ENCODE measurements around the gene GRB10.

GRB10 gene

GRCh38 chr7:50652400-50653125, 130.1 kb downstream of the GRB10 start:
- DNase-seq: no peak

GRCh38 chr7:50651271-50651989, 131.3 kb downstream of the GRB10 start:
- DNase-seq: no peak

GRCh38 chr7:50650057-50650664, 132.5 kb downstream of the GRB10 start:
- DNase-seq: no peak

- no peak for DNase-seq
These were observed 133.3 kb downstream of the GRB10 start for GRCh38 chr7:50649259-50649885.

- no peak for DNase-seq
These were observed 134.0 kb downstream of the GRB10 start for GRCh38 chr7:50648570-50649169.

GRCh38 chr7:50648076-50648475, 134.6 kb downstream of the GRB10 start:
- no peak for DNase-seq

GRCh38 chr7:50647286-50647980, 135.3 kb downstream of the GRB10 start:
- DNase-seq: no peak

- DNase-seq: no peak
These were observed 136.6 kb downstream of the GRB10 start for GRCh38 chr7:50646069-50646468.

- DNase-seq: no peak
These were observed 137.5 kb downstream of the GRB10 start for GRCh38 chr7:50645186-50645585.

GRCh38 chr7:50644586-50644985, 138.1 kb downstream of the GRB10 start:
- DNase-seq: no peak

GRCh38 chr7:50644114-50644513, 138.6 kb downstream of the GRB10 start:
- no peak for DNase-seq

GRCh38 chr7:50641442-50642405, 141.0 kb downstream of the GRB10 start:
- no peak for DNase-seq

GRCh38 chr7:50640779-50641178, 141.9 kb downstream of the GRB10 start:
- DNase-seq: no peak

GRCh38 chr7:50640256-50640655, 142.4 kb downstream of the GRB10 start:
- no peak for DNase-seq

GRCh38 chr7:50637725-50638643, 144.7 kb downstream of the GRB10 start:
- DNase-seq: no peak

- DNase-seq: no peak
These were observed 148.3 kb downstream of the GRB10 start for GRCh38 chr7:50634378-50634777.

- no peak for DNase-seq
These were observed 149.3 kb downstream of the GRB10 start for GRCh38 chr7:50633414-50633710.

GRCh38 chr7:50632561-50633413, 149.9 kb downstream of the GRB10 start:
- DNase-seq: no peak

GRCh38 chr7:50631639-50632038, 151.1 kb downstream of the GRB10 start:
- DNase-seq: no peak

All from activated gamma-delta T cell (primary cell).